ENCODE results near the gene STARD3NL. TPM values are rescaled to one million over a fixed set of nuclear protein-coding genes. Genes with fewer than 3 reads are reported as not detected.
A peak's percentile ranks its signal among the peaks of the same experiment; 100 is the strongest.

Gene STARD3NL
- total RNA-seq, 1 donor from 2014 or later, result 53.8 TPM

DNA sequence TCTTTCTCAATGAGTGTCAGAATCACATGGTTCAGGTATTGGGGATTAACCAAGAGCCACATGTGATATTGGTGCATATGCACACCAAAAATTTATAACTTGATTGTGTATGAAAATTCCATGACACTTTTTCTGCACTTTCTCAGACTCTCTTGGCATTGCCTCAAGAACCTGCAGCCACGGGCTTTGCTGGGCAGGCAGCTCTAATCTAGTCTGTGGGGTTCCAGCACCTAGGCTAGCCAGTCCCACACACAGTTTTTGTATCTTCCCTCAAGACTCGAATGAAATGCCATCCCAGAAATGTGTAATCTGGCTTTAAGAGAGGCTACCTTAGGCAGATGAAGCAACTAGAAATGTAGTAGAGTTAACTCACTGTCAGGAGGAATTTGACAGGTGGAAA lies 21.7 kb downstream of the STARD3NL start:
- H3K27ac ChIP-seq, result no peak overlapping the region
- ATAC-seq, result no peak
- TF ChIP-seq, protein P1, sequence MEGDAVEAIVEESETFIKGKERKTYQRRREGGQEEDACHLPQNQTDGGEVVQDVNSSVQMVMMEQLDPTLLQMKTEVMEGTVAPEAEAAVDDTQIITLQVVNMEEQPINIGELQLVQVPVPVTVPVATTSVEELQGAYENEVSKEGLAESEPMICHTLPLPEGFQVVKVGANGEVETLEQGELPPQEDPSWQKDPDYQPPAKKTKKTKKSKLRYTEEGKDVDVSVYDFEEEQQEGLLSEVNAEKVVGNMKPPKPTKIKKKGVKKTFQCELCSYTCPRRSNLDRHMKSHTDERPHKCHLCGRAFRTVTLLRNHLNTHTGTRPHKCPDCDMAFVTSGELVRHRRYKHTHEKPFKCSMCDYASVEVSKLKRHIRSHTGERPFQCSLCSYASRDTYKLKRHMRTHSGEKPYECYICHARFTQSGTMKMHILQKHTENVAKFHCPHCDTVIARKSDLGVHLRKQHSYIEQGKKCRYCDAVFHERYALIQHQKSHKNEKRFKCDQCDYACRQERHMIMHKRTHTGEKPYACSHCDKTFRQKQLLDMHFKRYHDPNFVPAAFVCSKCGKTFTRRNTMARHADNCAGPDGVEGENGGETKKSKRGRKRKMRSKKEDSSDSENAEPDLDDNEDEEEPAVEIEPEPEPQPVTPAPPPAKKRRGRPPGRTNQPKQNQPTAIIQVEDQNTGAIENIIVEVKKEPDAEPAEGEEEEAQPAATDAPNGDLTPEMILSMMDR (IDR thresholded peaks at IDR 0.05), result no peak
- no peak overlapping the region for H3K4me3 ChIP-seq
- no peaks in the 10 kb centered on the region for H3K36me3 ChIP-seq
- intact Hi-C loops (cut with DNase I), result no loop called here
- DNase-seq, result no peak
- H3K9me3 ChIP-seq, result no peaks in the 10 kb centered on the region
- no peaks in the 10 kb centered on the region for H3K27me3 ChIP-seq
- H3K4me1 ChIP-seq, result peaks cover 40% of the 10 kb centered on the region

DNA sequence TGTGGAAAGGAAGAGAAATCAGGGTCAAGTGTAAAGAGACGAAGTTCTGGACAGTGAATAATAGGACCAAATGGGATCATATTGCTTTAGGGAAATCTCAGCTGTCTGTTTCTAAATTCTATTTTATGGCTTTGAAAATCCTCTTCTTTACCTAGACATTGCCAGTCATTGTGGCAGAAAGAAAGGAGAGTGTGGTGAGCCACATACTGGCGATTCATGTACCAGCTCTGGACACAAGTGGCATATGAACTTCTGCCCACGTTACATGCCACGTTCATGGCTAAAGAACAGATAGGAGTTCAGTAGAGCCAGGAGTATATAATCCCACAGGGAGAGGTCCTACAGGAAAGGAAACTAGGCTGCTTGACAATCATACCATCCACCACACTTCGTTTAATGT lies 28.0 kb downstream of the STARD3NL start:
- Histone ChIP-seq H3K4me3 (no peak overlapping the region), H3K4me1 (no peaks in the 10 kb centered on the region), H3K9me3 (no peaks in the 10 kb centered on the region), H3K27me3 (no peaks in the 10 kb centered on the region), H3K27ac (no peak overlapping the region), H3K36me3 (peaks cover 14% of the 10 kb centered on the region)
- no peak for ATAC-seq
- no peak for DNase-seq
- intact Hi-C loops (cut with DNase I), result no loop called here
- TF ChIP-seq, protein P1 (IDR thresholded peaks at IDR 0.05), result no peak

DNA sequence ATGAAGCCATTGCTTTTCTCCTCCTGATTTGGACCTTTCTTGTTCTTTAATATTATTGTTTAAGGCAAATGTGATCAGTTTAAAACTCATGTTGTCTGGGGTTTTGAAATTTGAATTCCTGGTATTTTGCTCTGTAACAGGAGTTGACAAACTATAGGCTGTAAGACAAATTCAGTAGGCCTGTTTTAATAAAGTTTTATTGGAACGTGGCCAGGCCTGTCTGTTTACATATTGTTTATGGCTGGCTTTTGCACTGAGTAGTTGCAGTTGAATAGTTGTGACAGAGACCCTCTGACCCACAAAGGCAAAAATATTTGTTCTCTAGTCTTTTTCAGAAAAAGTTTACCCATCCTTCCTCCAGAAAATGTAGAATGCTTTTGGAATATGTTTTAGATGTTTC lies 29.8 kb downstream of the STARD3NL start:
- Histone ChIP-seq H3K9me3 (no peaks in the 10 kb centered on the region), H3K4me3 (no peak overlapping the region), H3K4me1 (no peaks in the 10 kb centered on the region), H3K27ac (no peak overlapping the region), H3K27me3 (no peaks in the 10 kb centered on the region), H3K36me3 (peaks cover 14% of the 10 kb centered on the region)
- intact Hi-C loops (cut with DNase I), result no loop called here
- TF ChIP-seq, protein P1 (IDR thresholded peaks at IDR 0.05), result no peak
- DNase-seq, result no peak
- no peak for ATAC-seq

DNA sequence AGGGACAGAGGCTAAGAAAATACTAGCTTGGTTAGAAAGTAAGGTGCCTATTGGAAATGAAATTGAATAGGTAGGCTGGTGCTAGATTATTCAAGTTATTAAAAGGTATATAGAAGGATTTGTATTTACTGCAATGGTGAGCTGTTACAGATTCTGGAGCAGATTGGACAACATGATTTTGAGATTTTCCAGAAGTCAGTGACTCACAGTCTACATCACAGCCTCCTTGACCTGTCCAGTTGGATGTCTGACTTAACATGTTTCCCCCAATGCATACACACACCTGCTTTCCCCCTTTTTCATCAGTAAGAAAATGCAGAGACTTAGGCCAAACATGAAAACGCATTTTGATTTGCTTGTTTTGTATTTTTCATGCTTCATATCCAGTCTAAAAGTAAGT lies 33.4 kb downstream of the STARD3NL start:
- intact Hi-C loops (cut with DNase I), result no loop called here
- Histone ChIP-seq H3K4me1 (peaks cover 16% of the 10 kb centered on the region), H3K4me3 (no peak overlapping the region), H3K27ac (no peak overlapping the region), H3K27me3 (no peaks in the 10 kb centered on the region), H3K36me3 (peaks cover 22% of the 10 kb centered on the region), H3K9me3 (no peaks in the 10 kb centered on the region)
- TF ChIP-seq, protein P1 (IDR thresholded peaks at IDR 0.05), result no peak
- no peak for ATAC-seq
- DNase-seq, result no peak

DNA sequence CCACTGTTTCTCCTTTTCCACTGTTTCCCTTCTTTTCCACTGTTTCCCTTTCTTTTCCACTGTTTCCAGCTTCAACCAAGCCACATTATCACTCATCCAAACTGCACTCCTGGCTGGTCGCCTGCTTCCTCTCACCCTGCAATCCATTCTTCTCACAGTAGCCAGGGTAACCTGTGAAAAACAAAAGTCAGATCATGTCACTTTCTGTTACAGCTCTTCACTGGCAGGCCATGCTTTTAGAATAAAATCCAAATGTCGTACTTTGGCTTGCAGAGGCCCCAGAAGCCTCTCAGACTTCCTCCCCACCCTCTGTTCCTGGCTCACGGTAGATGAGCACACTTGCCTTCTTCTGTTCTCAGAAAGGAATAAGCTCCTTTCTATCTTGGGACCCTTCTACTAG lies 33.9 kb downstream of the STARD3NL start:
- Histone ChIP-seq H3K36me3 (peaks cover 26% of the 10 kb centered on the region), H3K27ac (no peak overlapping the region), H3K9me3 (no peaks in the 10 kb centered on the region), H3K4me3 (no peak overlapping the region), H3K4me1 (peaks cover 16% of the 10 kb centered on the region), H3K27me3 (no peaks in the 10 kb centered on the region)
- ATAC-seq (no peak), DNase-seq (no peak)
- TF ChIP-seq, protein P1 (IDR thresholded peaks at IDR 0.05), result no peak
- intact Hi-C loops (cut with DNase I), result no loop called here

DNA sequence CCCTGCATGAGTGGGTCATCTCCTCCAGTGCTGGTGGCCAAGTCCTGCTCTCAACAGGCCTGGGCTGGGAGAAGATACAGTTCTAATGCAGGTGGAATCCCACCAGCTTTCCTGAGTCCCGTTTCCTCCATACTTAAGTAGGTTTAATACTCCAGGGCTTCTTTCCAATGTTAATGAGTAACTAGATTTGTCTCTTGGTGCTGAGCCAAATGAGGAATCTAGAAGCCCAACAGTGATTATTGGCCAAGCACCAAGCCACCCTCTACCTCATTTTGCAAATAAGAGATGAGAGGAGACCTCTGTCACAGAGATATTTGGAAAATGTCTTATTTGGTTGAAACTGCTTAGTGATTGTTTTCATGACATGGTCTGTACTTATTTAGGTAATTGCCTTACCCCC lies 37.1 kb downstream of the STARD3NL start:
- DNase-seq, result no peak
- Histone ChIP-seq H3K27me3 (no peaks in the 10 kb centered on the region), H3K4me3 (no peak overlapping the region), H3K4me1 (peaks cover 16% of the 10 kb centered on the region), H3K36me3 (peaks cover 43% of the 10 kb centered on the region), H3K27ac (peak overlapping the region; percentile 43), H3K9me3 (no peaks in the 10 kb centered on the region)
- TF ChIP-seq, protein P1 (IDR thresholded peaks at IDR 0.05), result no peak
- intact Hi-C loops (cut with DNase I), result no loop called here
- ATAC-seq, result no peak

Data from upper lobe of right lung (tissue), 1 donor.